ENCODE results near the gene ZBTB12.

GRCh38 chr6:31860349-31860748 is 41.5 kb downstream of the ZBTB12 start:
- TF ChIP-seq POLR2AphosphoS5 (IDR thresholded peaks at IDR 0.05; ENCODE audit: borderline replicate concordance, low read depth, low read length) (no peak), EZH2 (IDR thresholded peaks at IDR 0.05) (no peak), FOXP2 (optimal IDR thresholded peaks at IDR 0.05; ENCODE audit: control extremely low read depth, extremely low read length, insufficient read depth) (no peak)

Measured in SK-N-MC (cell line).